Endometrial microvascular endothelial cells (primary cell): ENCODE data around the gene RPRD1B. TPM values are rescaled to one million over a fixed set of nuclear protein-coding genes. Genes with fewer than 3 reads are reported as not detected.

Experiments used
- in situ Hi-C: cut with HindIII; loops from 2 replicates; pipeline ENCODE4 v1.10.0; 2017; ENCODE audit warnings: low sequenced_read_pairs, low pct_unique_long_range_greater_than_20kb; ENCODE audit errors: inconsistent ontology term
- total RNA-seq: library from RNA; depleted of rRNA; stranded (reverse); fragments of >200 nt; gene quantifications from one replicate; pipeline ENCODE4 v1.2.3, GENCODE V29; 2015; ENCODE audit errors: inconsistent ontology term

The RPRD1B gene
- total RNA-seq, 1 donor from 2014 or later = 13.1 TPM

- in situ Hi-C loops = no loop called here
Measured at GRCh38 chr20:38031957-38032356, 1.6 kb upstream of the RPRD1B start.

GRCh38 chr20:38032585-38033329 lies 789 bp upstream of the RPRD1B start:
- in situ Hi-C loops = no loop called here

GRCh38 chr20:38034108-38034649 lies 633 bp downstream of the RPRD1B start:
- in situ Hi-C loops = no loop called here

GRCh38 chr20:38034961-38035360 lies 1.4 kb downstream of the RPRD1B start:
- in situ Hi-C loops = no loop called here

GRCh38 chr20:38036366-38036765 lies 2.8 kb downstream of the RPRD1B start:
- in situ Hi-C loops = no loop called here

GRCh38 chr20:38040276-38040675 lies 6.7 kb downstream of the RPRD1B start:
- in situ Hi-C loops = no loop called here

- in situ Hi-C loops = no loop called here
Measured at GRCh38 chr20:38043512-38044300, 10.2 kb downstream of the RPRD1B start.

GRCh38 chr20:38044685-38045084 lies 11.1 kb downstream of the RPRD1B start:
- in situ Hi-C loops = no loop called here

GRCh38 chr20:38046572-38046971 lies 13.0 kb downstream of the RPRD1B start:
- in situ Hi-C loops = no loop called here

- in situ Hi-C loops = no loop called here
Measured at GRCh38 chr20:38049800-38050199, 16.3 kb downstream of the RPRD1B start.

- in situ Hi-C loops = no loop called here
Measured at GRCh38 chr20:38050686-38051085, 17.1 kb downstream of the RPRD1B start.

GRCh38 chr20:38052870-38053269 lies 19.3 kb downstream of the RPRD1B start:
- in situ Hi-C loops = no loop called here

GRCh38 chr20:38054647-38055046 lies 21.1 kb downstream of the RPRD1B start:
- in situ Hi-C loops = no loop called here

GRCh38 chr20:38055294-38055693 lies 21.7 kb downstream of the RPRD1B start:
- in situ Hi-C loops = no loop called here

- in situ Hi-C loops = no loop called here
Measured at GRCh38 chr20:38055848-38056247, 22.3 kb downstream of the RPRD1B start.

- in situ Hi-C loops = no loop called here
Measured at GRCh38 chr20:38057351-38057972, 23.9 kb downstream of the RPRD1B start.

- in situ Hi-C loops = no loop called here
Measured at GRCh38 chr20:38059832-38060231, 26.3 kb downstream of the RPRD1B start.

- in situ Hi-C loops = no loop called here
Measured at GRCh38 chr20:38060536-38060935, 27.0 kb downstream of the RPRD1B start.

GRCh38 chr20:38061109-38061508 lies 27.6 kb downstream of the RPRD1B start:
- in situ Hi-C loops = no loop called here

- in situ Hi-C loops = no loop called here
Measured at GRCh38 chr20:38062890-38063289, 29.3 kb downstream of the RPRD1B start.
